Osteoblast (primary cell): ENCODE measurements around the gene CSHL1. TPM values are rescaled to one million over a fixed set of nuclear protein-coding genes. Genes with fewer than 3 reads are reported as not detected.
"Not testable (repeated sequence)": the region's sequence is repeated elsewhere in the genome, so short reads cannot be mapped to it uniquely, and the experiment has no call there.

Experiments used
- DNase-seq: peaks from one replicate; pipeline ENCODE4 v3.0.0; 2011; ENCODE audit warnings: low spot score, mixed read lengths; ENCODE audit not compliant: insufficient read length; ENCODE audit errors: missing footprints
- H2AFZ ChIP-seq: 2 replicates; pipeline ENCODE4 v1.6.0; 2011; ENCODE audit warnings: mild to moderate bottlenecking, low read length
- H3K27ac ChIP-seq: 2 replicates; pipeline ENCODE4 v1.5.1; 2011; ENCODE audit warnings: mild to moderate bottlenecking, low read depth, low read length, moderate library complexity
- H3K27me3 ChIP-seq: 2 replicates; pipeline ENCODE4 v1.6.0; 2012; ENCODE audit warnings: mild to moderate bottlenecking, control low read depth, inconsistent platforms, low read length, moderate library complexity; ENCODE audit not compliant: insufficient read depth
- H3K36me3 ChIP-seq: 2 replicates; pipeline ENCODE4 v1.5.1; 2011; ENCODE audit warnings: mild to moderate bottlenecking, low read length, control low read depth, moderate library complexity; ENCODE audit not compliant: insufficient read depth
- H3K4me1 ChIP-seq: 2 replicates; pipeline ENCODE4 v1.5.1; 2011; ENCODE audit warnings: mild to moderate bottlenecking, low read length, control low read depth, moderate library complexity; ENCODE audit not compliant: insufficient read depth
- H3K4me2 ChIP-seq: 2 replicates; pipeline ENCODE4 v1.6.0; 2011; ENCODE audit warnings: mild to moderate bottlenecking, low read length; ENCODE audit not compliant: insufficient read depth
- H3K4me3 ChIP-seq: fragments of 200-600 bp; sonication (generic); 3 replicates; pipeline ENCODE4 v1.5.1; 2012; ENCODE audit warnings: mild to moderate bottlenecking, low read length, inconsistent platforms; ENCODE audit not compliant: insufficient read depth
- H3K79me2 ChIP-seq: 2 replicates; pipeline ENCODE4 v1.6.0; 2012; ENCODE audit warnings: mild to moderate bottlenecking, low read length, control low read depth, inconsistent platforms; ENCODE audit not compliant: insufficient read depth
- H3K9me3 ChIP-seq: 2 replicates; pipeline ENCODE4 v1.5.1; 2011; ENCODE audit warnings: low read depth, low read length, control low read depth
- H4K20me1 ChIP-seq: 2 replicates; pipeline ENCODE4 v1.6.0; 2012; ENCODE audit warnings: mild to moderate bottlenecking, low read length, control low read depth; ENCODE audit not compliant: insufficient read depth
- total RNA-seq: library from RNA; depleted of rRNA; stranded (reverse); fragments of >200 nt; gene quantifications from 2 replicates; pipeline ENCODE4 v1.2.3, GENCODE V29; 2012
- TF ChIP-seq, protein P1 (sequence below): IDR thresholded peaks from 2 replicates; pipeline ENCODE4 v1.5.1; 2011; ENCODE audit warnings: mild to moderate bottlenecking, low read depth, low read length, moderate library complexity; ENCODE audit errors: extremely low read depth

The CSHL1 gene
- total RNA-seq, 1 donor = not detected

GRCh38 chr17:63926164-63926563 lies 15.1 kb upstream of the CSHL1 start:
- Histone ChIP-seq H4K20me1 (no peaks in the 10 kb centered on the region), H3K27me3 (no peaks in the 10 kb centered on the region), H2AFZ (no peak overlapping the region), H3K4me1 (no peaks in the 10 kb centered on the region), H3K79me2 (no peaks in the 10 kb centered on the region), H3K4me3 (no peak overlapping the region), H3K36me3 (no peaks in the 10 kb centered on the region), H3K9me3 (no peaks in the 10 kb centered on the region), H3K27ac (no peak overlapping the region), H3K4me2 (no peak overlapping the region)
- DNase-seq = peak; percentile 41
- TF ChIP-seq, protein P1, sequence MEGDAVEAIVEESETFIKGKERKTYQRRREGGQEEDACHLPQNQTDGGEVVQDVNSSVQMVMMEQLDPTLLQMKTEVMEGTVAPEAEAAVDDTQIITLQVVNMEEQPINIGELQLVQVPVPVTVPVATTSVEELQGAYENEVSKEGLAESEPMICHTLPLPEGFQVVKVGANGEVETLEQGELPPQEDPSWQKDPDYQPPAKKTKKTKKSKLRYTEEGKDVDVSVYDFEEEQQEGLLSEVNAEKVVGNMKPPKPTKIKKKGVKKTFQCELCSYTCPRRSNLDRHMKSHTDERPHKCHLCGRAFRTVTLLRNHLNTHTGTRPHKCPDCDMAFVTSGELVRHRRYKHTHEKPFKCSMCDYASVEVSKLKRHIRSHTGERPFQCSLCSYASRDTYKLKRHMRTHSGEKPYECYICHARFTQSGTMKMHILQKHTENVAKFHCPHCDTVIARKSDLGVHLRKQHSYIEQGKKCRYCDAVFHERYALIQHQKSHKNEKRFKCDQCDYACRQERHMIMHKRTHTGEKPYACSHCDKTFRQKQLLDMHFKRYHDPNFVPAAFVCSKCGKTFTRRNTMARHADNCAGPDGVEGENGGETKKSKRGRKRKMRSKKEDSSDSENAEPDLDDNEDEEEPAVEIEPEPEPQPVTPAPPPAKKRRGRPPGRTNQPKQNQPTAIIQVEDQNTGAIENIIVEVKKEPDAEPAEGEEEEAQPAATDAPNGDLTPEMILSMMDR = no peak

- Histone ChIP-seq H3K9me3 (no peaks in the 10 kb centered on the region), H4K20me1 (no peaks in the 10 kb centered on the region), H3K27me3 (no peaks in the 10 kb centered on the region), H3K4me3 (no peak overlapping the region), H3K36me3 (no peaks in the 10 kb centered on the region), H3K4me1 (no peaks in the 10 kb centered on the region), H3K27ac (no peak overlapping the region), H3K79me2 (no peaks in the 10 kb centered on the region), H3K4me2 (no peak overlapping the region), H2AFZ (no peak overlapping the region)
- TF ChIP-seq, protein P1 = no peak
- DNase-seq = peak; percentile 73
Measured at GRCh38 chr17:63925615-63926014, 14.6 kb upstream of the CSHL1 start.

DNA sequence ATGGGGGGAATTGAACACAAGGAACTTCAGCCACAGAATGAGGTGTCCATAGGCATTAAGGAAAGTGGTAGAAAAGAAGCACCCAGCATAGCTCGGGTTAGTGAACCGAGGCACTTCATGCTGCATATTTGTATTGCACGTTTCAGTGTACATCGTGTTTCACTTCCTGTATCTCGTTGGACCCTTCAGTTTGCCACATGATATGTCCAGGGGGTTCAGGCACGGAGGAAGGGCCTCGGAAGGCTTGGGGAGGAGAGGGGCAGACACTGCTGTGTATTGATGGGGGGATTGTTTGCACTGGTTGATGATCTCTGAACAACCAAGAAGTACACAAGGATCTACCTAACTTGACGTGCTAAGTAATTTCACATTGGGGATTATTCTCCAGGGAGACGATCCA lies 11.3 kb upstream of the CSHL1 start:
- not testable (repeated sequence) for H2AFZ ChIP-seq, DNase-seq, H3K4me3 ChIP-seq, H3K4me2 ChIP-seq, H3K27ac ChIP-seq, H3K79me2 ChIP-seq, H3K4me1 ChIP-seq, H4K20me1 ChIP-seq, H3K9me3 ChIP-seq, H3K27me3 ChIP-seq, H3K36me3 ChIP-seq

GRCh38 chr17:63920779-63921178 lies 9.7 kb upstream of the CSHL1 start:
- H3K4me1 ChIP-seq, H3K27ac ChIP-seq, H4K20me1 ChIP-seq, H3K27me3 ChIP-seq, H3K9me3 ChIP-seq, H3K79me2 ChIP-seq, H2AFZ ChIP-seq, H3K4me3 ChIP-seq, DNase-seq, H3K36me3 ChIP-seq, H3K4me2 ChIP-seq: not testable (repeated sequence)

GRCh38 chr17:63920050-63920449 lies 9.0 kb upstream of the CSHL1 start:
- not testable (repeated sequence) for DNase-seq, H2AFZ ChIP-seq

More at GRCh38 chr17:63920050-63920449, 9.0 kb upstream of the CSHL1 start:
- H4K20me1 ChIP-seq, H3K36me3 ChIP-seq, H3K4me2 ChIP-seq, H3K79me2 ChIP-seq, H3K9me3 ChIP-seq, H3K4me3 ChIP-seq, H3K4me1 ChIP-seq, H3K27ac ChIP-seq: not testable (repeated sequence)
- peaks cover 11% of the 10 kb centered on the region for H3K27me3 ChIP-seq
